Fibroblast of the aortic adventitia (primary cell): ENCODE results near the gene ITGA1. TPM values are rescaled to one million over a fixed set of nuclear protein-coding genes. Genes with fewer than 3 reads are reported as not detected.

Source experiments
- DNase-seq: peaks from one replicate; pipeline ENCODE4 v3.0.0-alpha.2; 2010; ENCODE audit warnings: low read depth
- H3K4me3 ChIP-seq: 2 replicates; pipeline ENCODE4 v1.5.1; 2011; ENCODE audit warnings: low read depth, mild to moderate bottlenecking, control low read depth, low read length, moderate library complexity
- total RNA-seq: library from RNA; depleted of rRNA; stranded (reverse); fragments of >200 nt; gene quantifications from 2 replicates; pipeline ENCODE4 v1.2.3, GENCODE V29; 2012; ENCODE audit warnings: low replicate concordance
- TF ChIP-seq, protein P1 (sequence below): IDR thresholded peaks from 2 replicates; pipeline ENCODE4 v1.5.1; 2011; ENCODE audit warnings: mild to moderate bottlenecking, low read length, control low read depth, inconsistent platforms; ENCODE audit not compliant: insufficient read depth

Gene ITGA1
- total RNA-seq, 1 donor, result 4.2 TPM

DNA sequence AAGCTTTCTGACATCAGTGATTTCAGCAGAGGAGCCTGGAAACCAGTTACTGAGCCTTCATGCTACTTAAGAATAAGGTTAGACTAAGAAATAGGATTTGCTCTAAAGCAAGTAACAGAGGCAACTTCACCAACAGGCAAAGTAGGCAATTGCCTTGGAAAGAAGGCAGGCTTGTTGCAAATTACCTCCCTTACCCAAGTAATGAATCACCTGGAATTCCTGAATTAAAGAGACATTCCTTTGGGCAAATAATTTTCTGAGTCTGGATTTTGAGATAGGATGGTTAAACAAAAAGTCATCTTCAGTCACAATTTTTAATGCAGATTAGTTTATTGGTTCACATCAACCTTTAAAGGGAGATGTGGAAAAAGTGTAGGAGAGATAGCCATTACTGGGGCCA lies 92.8 kb downstream of the ITGA1 start:
- DNase-seq, result no peak
- TF ChIP-seq, protein P1, sequence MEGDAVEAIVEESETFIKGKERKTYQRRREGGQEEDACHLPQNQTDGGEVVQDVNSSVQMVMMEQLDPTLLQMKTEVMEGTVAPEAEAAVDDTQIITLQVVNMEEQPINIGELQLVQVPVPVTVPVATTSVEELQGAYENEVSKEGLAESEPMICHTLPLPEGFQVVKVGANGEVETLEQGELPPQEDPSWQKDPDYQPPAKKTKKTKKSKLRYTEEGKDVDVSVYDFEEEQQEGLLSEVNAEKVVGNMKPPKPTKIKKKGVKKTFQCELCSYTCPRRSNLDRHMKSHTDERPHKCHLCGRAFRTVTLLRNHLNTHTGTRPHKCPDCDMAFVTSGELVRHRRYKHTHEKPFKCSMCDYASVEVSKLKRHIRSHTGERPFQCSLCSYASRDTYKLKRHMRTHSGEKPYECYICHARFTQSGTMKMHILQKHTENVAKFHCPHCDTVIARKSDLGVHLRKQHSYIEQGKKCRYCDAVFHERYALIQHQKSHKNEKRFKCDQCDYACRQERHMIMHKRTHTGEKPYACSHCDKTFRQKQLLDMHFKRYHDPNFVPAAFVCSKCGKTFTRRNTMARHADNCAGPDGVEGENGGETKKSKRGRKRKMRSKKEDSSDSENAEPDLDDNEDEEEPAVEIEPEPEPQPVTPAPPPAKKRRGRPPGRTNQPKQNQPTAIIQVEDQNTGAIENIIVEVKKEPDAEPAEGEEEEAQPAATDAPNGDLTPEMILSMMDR, result no peak
- no peak overlapping the region for H3K4me3 ChIP-seq

DNA sequence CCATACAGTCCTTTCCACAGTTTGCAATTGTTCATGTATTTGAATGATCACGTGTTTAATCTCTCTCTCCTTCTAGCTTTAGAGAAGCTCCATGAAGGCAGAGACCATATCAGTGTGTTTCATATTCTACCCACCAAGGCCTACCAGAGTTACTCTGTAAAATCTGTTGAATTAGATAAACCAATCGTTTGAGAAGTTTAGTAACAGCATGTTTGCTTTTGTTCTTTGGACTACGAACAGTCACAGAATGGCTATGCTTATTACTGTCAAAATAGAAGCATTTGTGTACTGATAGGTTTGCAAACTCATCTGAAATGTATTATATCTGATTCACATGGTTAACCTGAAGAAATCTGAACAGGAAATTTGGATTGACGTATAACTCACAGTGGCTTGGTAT lies 93.8 kb downstream of the ITGA1 start:
- H3K4me3 ChIP-seq, result no peak overlapping the region
- TF ChIP-seq, protein P1, result no peak
- no peak for DNase-seq

DNA sequence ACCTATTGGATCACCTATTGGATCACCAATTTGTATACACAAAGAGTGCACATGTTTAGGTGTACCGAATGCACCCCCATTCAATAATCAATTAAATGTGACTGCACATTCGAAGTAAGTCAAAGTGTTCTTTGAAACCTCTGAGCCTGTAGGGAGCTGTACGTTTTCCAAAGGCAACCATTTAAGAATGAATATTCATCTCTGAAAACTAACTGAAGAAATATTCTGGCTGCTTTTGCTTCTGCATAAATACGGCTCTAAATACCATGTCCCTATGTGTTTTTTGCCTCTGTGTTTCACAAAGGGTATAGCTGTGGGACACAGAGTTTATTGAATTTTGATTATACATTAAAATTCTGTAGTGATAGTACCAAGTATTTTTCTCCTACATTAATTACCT lies 95.4 kb downstream of the ITGA1 start:
- TF ChIP-seq, protein P1, result no peak
- DNase-seq, result no peak
- no peak overlapping the region for H3K4me3 ChIP-seq

DNA sequence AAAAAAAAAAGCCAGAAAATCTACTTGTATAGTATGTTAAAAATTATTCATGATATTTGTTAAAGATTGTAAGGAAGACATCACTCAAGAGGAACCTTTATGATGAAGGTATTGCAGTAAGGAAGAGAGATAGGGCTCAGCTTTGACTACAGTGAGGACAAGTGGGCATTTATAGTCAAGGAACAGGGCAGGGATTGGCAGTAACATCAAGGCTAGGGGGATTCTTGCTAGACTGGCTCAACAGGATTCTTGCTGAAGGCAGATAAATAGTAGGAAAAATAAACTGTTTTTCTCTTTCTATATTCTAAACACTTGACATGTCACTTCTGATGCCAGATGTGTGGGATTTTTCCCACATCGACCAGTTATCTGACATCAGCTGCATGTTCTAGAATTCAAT lies 96.7 kb downstream of the ITGA1 start:
- TF ChIP-seq, protein P1, result no peak
- no peak for DNase-seq
- H3K4me3 ChIP-seq, result no peak overlapping the region

DNA sequence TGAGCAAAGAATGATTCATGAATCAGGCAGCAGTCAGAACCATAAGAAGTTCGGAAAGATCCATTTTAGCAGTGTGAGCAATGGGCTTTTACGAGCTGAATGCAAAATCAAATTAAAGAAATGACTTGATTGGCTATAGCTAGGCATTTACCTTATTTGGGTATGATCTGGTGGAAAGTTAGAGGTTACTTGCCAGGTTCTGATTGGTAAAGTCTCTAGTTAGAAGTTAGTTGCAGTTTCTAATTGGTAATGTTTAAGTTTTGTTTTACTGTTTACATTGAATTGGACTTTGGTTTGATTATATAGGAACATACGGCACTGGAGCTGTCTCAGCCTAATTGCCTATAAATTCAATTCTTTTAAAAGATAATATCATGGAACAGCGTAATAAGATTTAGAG lies 97.9 kb downstream of the ITGA1 start:
- no peak overlapping the region for H3K4me3 ChIP-seq
- no peak for DNase-seq
- TF ChIP-seq, protein P1, result no peak

DNA sequence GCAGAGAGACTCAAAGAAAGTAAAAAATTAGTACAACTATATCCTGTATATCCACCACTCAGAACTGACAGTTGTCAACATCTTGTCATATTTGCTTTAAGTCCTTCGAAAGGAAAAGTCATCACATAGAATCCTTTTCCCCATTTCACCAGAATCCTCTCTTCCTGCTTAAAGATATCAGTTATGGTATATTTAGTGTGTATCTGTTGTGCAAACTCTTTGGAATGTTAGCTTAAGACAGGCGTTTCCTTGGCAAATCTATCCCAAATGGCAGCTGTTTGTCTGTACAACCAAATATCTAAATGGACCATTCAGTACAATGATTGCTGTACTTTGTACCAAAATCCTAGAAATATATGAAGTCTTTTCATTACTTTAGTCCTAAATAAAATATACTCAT lies 98.5 kb downstream of the ITGA1 start:
- no peak overlapping the region for H3K4me3 ChIP-seq
- TF ChIP-seq, protein P1, result no peak
- DNase-seq, result no peak

DNA sequence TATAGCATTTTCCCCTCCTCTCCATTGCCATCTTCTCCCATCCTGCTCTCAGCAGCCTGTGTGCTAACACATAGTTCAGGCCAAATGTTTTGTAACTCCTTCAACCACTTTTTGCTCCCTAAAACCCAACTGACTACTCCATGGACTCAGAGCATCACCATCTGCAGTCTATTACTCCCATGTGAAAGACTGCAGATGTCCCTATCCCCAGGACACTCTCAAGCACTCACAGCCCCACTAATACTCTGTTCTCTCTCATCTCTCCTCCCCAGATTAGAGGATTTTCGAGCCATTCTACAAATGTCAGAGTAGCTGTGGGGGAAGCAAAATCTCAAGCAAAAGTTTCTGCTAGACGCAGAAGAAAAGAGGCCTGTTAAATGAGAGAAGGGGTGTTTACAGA lies 99.3 kb downstream of the ITGA1 start:
- TF ChIP-seq, protein P1, result no peak
- H3K4me3 ChIP-seq, result no peak overlapping the region
- DNase-seq, result no peak
